NCI-H1105 (cell line): ENCODE measurements around the gene DDA1.

ENCODE experiments used
- DNase-seq: peaks from one replicate; lab custom pipeline; 2025; lab: John Stamatoyannopoulos, UW

DDA1 gene

DNA sequence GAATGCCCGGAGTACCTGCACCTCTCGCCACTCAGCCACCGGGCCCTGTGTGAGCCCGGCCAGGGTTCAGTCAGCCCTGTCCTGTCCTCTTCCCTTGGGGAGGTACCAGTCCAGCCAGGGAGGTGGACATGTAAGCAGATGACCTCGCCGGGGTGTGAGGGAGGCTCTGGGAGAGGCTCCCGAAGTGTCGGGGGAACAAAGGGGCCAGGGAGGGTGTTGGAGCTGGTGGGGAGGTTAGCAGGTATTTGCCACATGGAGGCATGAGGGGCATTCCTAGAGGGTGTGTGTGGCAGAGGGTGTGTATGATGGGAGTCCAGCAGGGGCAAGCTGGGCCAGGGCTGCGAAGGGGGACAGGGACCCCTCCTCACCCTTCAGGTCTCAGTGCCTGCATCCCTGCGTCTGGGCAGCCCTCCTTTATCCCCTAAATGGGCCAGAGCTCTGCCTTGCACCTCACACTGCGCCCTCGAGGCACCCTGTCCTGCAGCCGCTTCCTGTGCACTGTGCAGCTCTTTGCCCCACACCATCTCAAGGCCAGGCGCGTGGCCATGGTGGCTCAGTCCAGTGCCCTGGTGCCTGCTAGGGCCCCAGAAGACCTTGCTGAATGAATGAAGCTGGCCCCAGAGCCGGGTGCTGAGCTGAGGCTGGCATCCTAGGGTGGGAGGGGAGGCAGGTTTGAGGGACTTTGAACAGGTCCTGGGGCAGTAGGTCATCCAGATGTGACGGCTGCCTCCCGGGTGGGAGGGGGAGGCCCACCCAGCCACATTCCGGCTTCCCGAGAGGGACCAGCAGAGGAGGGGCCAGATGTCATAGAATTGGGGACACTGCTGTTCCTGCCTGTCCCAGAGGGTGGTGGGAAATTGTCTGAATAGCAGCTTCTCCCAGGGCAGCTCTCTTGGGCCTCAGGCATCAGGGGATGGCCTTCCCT is 3.1 kb downstream of the DDA1 start:
- no peak for DNase-seq

DNA sequence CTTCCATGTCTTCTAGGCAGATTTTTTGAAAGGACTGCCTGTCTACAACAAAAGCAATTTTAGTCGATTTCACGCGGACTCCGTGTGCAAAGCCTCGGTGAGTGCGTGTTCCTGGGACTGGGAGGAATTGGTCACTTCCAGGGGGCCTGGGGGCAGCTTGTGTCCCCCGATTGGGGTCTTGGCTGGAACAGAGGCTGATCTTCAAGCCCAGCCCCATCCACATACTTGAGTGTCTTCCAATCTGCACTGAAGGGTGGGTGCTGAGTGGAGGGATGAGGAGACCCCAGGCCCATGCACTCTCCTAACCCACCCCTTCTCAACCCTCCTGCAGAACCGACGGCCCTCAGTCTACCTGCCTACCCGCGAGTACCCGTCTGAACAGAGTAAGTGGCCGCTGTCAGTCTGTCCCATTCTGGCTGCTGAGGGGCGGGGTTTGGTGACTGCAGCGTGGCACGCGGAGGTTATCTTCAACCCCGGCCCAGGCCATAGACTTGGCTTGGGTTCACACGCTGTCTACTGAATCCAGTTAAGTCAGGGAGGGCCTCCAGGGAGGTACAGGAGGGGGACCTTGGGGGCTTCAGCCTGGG is 4.7 kb downstream of the DDA1 start:
- DNase-seq = no peak

DNA sequence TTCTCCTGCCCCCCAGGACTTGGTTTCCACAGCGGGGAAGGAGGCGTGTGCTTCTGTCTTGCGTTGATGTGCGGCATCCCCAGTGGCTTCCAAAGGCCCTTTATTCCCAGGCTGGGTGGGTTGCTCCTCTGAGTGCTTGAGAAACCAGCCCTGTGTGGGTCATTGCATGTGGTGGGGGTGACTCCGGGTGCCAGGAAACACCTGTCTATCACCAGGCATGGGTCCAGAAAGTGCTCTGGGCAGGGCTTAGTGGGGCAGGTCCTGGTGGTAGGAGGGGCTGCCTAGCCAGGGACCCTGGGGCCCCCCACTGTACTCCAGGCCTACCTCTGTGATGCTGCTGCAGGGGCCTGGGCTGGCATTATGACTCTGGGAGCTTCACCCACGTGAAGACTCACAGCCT is 9.6 kb downstream of the DDA1 start:
- no peak for DNase-seq

DNA sequence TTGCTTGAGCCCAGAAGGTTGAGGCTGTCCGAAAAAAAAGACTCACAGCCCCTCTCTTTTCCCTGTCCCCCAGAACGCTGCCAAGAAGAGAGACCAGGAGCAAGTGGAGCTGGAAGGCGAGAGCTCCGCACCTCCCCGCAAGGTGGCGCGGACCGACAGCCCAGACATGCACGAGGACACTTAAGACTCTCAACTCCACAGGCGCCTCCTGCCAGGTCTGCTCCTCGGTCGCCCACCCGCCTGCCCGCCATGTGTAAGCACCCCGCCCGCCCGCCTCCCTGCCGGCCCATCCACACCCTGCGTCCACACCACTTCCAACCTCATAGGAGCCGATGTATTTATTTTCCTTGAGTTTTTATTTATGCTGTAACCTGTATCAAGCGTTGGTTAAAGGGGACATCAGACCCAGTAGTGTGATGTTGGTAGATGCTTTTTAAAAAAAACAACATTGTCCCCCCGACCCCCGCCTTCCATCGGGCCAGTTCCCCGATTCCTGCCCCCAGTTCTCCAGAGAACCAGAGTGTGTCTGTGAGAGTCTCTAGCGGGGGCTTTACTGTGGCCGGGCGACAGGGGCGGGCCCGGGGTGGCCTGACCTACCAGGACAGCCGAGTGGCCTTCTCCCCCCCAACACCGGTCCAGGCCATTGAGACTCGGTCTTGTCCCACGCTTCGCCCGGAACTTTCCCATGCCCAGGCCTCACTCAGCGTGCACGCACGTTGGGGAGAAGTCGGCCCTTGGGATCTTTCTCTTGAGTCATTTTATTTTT is 10.3 kb downstream of the DDA1 start:
- no peak for DNase-seq

DNA sequence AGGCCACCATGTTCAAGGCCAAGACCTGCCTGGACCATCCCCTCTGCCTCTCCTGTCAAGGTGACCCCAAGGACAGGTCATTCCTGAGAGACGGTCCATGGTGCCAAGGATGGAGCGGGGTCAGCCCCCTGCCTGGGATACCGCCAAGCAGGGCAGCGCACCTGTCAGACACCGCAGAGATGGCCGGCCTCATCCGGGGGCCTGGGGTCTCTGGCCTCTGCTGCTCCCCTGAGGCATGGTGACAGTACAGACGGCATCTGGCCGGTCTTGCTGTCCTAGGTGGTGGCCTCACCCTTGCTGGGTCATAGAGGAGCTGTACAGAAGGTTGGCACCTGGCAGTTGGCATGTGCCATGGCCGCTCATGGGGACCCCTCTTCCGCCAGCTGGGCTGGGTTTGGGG is 11.1 kb downstream of the DDA1 start:
- DNase-seq = no peak

DNA sequence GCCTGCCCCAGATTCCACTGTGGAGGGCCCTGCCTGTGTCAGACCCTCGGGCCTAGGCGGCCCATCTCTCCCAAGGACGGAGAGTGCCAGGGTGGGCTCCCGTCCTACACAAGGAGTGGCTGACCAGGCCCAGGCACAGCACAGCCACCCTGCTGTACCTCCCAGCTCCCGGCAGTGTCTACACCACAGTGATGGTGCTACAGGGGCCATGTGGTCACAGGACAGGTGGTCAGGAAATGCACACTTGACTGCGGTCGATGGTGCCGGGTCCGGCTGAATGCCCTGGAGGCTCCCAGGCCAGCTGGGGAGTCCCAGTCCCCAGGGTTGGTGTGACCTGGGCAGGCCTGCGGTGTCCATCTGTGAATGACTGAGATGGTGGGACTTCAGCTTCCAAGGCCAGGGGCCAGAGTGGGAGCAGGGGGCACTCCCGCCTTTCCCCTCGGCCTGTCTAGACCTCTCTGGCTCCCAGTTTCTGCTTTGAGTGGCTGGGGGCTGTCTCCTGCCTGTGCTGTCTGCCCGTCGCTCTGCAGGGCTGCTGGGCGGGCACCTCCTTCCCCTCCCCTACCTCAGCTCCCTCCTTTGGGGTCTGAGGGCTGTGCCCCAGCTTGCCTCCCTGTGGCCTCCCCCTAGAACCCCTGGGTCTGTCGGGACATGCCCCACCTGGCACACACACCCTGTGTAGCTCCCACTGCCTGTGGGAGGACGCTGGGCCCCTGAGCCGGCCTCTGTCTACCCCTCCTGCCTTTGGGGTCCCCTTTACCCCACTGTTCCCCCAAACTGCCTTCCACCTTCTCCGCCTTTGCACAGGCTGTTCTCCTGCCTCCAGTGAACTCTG is 12.5 kb downstream of the DDA1 start:
- no peak for DNase-seq

DNA sequence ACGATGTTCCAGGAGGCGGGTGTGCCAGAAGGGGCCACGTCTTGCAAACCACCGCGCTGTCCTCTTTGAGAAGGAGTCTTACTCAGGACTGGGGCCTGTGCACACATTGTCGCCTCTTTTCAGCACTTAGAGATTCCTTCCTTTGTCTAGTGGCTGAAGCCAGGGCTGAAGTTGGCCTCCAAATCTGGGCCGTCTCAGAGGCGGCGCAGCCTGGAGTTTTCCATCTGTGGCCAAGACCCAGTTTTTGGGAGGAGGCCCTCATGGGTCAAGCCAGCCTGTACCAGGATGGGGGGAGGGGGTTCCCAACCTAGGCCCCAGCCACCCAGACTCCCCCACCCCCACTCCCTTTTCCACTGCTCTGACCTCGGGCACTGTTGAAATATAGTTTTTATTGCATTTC is 13.5 kb downstream of the DDA1 start:
- no peak for DNase-seq

DNA sequence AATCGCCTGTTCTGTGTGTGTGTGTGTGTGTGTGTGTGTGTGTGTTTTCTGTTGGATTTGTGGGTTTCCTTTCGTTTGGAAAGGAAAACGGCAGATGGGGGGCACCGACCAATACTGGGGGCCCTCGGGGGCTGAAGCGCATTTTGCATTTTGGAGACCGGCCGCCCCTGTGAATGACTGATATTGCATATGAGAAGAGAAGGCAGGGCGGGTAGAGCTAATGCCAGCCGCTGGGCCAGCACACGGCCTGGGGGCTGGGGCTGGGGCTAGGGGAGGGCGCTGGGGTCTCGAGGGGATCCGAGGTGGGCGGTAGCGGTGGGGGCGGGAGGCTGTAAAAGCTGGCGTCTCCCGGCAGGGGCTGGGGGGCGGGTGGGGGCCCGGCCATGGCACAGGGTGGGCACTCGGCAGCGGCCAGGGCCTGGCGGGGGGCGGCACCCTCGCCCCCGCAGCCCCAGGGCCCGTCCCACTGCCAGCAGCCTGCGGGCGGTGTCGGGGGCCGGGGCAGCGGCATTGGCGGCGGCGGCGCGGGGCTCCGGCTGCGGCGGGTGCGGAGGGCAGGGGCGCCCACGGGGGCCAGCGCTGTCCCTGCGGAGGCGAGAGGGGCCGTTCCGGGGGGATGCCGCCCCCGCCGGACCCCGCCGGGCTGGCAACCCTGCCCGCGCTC is 14.1 kb downstream of the DDA1 start:
- no peak for DNase-seq

DNA sequence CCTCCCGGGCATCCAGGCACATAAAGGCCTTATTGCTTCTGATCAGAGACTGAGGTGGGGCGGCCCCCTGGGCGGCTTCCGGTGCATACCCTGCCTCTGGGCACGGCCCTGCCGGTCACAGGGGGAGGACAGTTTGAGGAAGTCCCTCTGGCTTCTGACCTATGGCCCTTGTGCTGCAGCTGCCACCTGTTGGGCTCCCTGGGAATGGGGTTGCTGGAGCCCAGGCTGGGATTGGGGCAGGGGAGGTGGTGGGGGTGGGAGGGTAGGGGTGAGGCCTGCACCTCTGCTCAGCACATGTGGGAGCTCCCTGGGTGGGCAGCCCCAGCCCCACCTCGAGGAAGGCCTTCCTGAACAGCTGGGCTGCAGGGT is 14.6 kb downstream of the DDA1 start:
- DNase-seq = no peak

DNA sequence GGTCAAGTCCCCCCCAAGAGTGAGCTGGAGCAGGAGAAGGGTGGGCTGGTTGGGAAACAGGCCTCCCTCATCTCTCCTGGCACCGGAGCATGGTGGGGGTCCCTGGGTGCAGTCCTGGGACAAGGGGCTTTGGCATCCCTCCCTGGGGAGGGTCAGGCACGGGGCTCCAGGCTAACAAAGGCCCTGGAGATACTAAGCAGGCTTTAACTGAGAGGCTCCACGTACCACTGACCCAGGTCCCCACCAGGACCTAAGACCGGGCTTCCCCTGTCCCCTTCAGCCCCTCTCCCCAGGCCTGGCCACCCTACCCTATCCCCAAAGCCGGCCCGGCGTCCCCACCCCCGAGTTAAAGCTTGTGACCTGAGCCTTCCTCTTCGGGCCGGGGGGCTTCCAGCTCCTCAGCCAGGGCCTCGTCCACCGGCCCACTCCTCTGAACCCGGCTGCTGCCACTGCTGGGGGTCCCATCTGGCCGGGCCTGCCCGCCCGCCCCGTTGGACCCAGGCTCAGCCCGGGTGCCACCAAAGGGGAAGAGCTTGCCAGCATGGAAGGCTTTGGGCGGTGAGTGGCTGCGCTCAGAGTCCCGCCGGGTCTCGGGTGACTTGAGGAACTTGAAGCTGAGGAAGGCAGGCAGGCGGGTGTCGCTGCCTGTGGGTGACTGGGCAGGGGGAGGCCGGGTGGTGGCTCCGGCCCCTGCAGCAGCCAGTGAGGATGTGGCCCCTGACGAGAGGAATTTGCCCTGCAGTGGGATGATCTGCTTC is 15.2 kb downstream of the DDA1 start:
- DNase-seq = no peak

DNA sequence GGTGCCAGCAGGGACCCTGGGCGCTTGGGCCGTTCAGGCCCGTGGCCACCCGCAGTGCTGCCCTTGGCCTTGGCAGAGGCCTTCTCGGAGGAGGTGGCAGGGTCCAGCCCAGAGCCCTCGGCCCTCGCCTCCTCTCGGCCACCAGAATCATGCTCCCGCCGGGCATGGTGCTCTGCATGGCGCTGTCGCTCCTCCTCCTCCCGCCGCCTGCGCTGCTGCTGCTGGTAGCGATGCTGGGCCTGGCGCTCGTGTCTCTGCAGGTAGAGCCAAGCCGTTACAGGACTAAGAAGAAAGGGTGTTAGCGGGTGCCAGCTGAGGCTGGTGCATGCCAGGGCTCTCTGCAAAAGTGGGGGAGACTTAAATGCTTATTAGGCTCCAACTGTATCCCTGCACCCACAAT is 15.8 kb downstream of the DDA1 start:
- no peak for DNase-seq

DNA sequence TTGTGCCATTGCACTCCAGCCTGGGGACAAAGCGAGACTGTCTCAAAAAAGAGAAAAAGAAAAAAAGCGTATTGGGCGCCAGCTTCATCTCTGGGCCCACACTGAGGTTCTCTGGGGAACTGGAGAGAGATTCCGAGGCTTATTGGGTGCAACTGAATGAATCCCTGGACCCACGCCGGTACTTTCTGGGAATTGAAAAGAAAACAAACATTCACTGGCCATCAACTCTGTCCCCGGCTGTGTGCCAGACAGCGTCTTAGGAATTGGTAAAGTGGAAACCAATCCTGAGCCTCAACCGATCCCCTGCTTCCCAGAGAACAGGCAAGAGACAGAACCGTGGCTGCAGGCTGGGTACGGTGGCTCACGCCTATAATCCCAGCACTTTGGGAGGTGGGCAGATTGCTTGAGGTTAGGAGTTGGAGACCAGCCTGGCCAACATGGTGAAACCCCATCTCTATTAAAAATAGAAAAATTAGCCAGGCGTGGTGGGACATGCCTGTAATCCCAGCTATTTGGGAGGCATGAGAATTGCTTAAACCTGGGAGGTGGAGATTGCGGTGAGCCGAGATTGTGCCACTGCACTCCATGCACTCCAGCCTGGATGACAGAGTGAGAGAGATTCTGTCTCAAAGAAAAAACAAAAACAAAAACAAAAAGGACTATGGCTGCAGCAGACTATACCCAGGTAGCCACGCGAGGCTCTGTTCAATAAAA is 16.7 kb downstream of the DDA1 start:
- DNase-seq = no peak

DNA sequence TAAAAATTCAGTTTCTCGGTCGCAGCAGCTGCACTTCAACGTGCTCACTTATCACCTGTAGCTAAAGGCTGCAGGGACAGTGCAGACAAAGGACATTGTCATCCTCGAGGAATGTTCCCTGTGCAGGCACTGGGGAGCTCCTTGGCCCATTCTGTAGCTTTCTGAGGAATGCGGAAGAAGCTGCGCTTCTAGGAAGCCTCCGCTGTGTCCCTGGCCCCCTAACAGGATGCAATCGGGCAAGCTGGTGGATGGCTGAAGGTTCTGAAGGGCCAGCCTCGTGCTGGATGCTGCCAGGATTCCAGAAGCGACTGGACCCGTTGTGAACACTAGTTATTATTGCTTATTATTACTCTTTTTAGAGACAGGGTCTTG is 17.2 kb downstream of the DDA1 start:
- DNase-seq = no peak

DNA sequence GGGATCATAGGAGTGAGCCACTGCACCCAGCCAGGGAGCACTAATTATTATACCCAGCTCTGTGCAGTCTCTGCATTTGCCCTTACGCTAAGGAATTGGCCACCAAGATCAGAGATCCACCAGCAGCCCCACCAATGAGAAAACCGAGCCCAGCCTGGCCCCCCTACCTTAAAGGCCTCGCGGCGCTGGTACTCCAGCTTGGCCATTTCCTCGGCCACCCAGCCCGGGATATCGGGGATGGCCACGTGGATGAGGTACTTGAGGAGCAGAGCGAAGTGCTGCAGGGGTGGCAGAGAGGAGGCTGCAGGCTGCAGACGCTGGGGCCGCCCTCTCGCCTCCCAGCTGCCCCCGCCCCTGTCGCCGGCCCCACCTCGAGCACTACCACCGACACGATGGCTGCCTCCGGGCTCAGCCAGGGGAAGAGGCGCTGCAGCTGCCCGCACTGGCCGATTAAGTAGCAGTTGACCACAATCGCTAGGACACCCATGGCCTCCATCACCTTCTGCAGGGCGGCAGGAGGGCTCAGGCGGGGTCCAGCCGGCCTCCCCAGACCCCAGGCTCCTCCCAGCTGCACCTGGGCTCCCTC is 17.8 kb downstream of the DDA1 start:
- no peak for DNase-seq

DNA sequence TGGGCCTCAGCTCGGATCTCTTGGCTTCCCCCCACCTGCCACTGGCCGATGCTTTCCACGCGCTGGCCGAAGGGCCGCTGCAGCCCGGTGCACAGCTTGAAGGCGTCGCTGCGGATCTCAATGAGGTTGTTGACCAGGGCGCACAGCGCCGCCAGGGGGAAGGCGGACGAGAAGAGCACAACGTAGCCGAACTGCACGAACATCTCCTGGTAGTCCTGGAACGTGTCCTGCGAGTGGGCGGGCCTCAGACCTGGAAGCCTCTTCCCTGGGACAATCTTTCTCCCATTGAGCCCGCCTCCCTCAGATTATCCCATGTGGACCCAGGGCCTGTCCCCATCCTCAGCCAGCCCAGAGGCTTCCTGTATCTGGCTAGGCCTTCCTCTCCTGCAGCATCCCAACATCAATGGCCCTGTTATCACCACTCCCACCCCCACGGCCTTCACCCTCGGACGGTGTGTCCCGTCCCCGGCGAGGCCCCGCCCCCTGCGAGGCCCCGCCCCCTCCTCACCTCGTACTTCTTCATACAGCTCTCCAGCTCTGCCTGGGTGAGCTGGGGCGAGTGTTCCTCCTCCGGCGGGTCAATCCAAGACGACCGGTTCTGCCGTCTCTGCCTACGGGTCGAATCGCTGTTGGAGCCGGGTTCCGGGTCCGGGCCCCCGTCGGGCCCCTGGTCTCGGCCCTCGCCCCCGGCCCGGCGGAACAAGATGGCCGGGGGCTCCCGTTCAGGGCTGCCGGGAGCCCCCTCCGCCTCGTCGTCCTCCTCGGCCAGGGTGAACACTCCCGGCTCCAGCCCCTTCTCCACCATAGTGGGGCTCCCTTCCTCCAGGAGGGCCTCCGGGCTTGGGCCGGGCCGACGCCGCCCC is 18.5 kb downstream of the DDA1 start:
- peak; percentile 33 for DNase-seq

DNA sequence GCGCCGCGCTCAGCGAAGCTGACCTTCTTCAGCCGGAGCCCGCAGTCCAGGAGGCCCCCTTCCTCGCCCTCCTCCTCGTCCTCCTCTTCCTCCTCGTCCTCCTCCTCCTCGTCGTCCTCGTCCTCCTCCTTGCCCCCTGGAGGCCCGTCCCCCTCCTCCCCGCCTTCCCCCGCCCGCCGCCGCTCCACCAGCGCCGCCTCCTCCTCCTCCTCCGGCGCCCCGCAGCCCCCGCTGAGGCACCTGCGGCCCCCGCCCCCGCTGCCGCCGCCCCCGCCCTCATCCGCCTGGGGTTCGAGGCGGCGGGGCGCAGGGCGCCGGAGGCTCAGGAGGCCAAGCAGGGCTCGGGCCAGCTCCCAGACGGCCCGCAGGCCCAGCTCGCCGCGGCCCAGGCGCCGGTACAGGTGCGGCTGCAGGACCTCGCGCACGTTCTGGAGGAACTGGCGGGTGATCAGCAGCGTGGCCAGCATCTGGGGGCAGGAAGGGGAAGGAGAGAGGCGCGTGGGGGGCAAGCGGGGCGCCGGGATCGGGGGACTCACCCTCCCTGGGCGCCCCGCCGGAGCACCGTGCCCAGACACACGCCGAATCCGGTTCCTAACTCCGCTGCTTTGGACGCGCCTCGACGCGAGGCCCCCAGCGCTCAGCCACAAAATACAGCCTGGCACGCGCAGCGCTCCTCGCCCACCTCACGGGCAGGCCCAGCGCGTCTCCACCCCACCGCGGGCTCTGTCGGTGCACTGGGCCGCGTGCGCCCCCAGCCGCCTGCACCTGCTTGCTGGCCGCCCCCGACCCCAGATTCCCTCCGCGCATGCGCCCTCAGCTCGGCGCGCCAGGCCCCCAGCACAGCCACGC is 19.4 kb downstream of the DDA1 start:
- DNase-seq = peak; percentile 22

DNA sequence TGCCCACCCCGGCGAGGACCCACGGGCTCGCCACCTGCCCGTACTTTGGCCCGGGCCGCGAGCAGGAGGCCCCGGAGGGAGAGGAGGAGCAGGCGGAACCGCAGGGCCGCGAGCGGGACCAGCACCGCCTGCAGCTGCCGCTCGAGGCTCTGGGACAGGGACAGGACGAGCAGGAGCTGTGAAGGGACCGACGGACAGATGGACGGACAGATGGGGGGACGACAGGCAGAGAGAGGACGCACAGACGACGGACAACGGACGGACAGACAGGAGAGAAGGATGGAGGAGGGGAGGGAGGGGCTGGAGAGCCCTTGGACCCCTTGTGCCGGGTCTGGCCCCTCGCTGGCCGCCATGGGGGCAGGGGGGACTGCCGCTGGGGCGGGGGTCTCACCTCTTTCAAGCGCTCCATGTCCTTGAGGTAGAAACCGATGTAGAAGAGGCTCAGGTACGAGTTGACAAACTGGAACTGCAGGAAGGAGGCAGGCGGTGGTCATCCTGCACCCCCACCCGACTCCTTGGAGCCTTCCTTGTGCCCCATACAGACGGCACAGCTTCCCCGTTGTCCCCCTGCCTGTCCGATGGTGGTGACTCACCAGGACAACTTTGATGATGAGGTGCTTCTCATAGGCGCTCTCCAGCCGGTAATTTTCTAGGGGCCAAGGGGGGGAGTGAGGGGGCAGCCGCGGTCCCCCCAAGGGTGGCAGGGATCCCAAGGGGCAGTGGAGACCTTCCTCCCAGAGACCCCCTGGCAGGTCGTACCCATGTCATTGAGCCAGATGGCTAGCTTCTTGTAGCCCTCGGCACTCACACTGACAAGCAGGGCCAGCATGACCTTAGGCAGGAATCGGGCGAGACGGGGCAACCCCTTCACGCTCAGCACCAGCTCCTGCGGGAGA is 20.3 kb downstream of the DDA1 start:
- DNase-seq = no peak
